Cardiac muscle cell (in vitro differentiated cells and primary cell): ENCODE measurements around the gene ATP11A. TPM values are rescaled to one million over a fixed set of nuclear protein-coding genes. Genes with fewer than 3 reads are reported as not detected.
A peak's percentile ranks its signal among the peaks of the same experiment; 100 is the strongest.

Experiments used
- DNase-seq, 2 donors: peaks; one replicate each; pipeline versions ENCODE4 v3.0.0 to v3.0.0-alpha.2; 2010 to 2017; ENCODE audit warnings: low read depth in 1 of 2, low spot score in 1 of 2
- H3K27ac ChIP-seq: fragments of 200-600 bp; sonication (generic); 2 replicates; pipeline ENCODE4 v1.5.1; 2016
- H3K27me3 ChIP-seq: fragments of 200-600 bp; sonication (generic); 2 replicates; pipeline ENCODE4 v1.6.0; 2016; ENCODE audit warnings: control low read depth
- H3K36me3 ChIP-seq: fragments of 200-600 bp; sonication (generic); 2 replicates; pipeline ENCODE4 v1.5.1; 2016; ENCODE audit warnings: control low read depth
- H3K4me1 ChIP-seq: fragments of 200-600 bp; sonication (generic); 2 replicates; pipeline ENCODE4 v1.8.1; 2017; ENCODE audit warnings: low read depth, mild to moderate bottlenecking, mixed run types
- H3K4me3 ChIP-seq: fragments of 200-600 bp; sonication (generic); 2 replicates; pipeline ENCODE4 v1.5.1; 2016; ENCODE audit warnings: mild to moderate bottlenecking
- H3K9me3 ChIP-seq: fragments of 200-600 bp; sonication (generic); 2 replicates; pipeline ENCODE4 v1.5.1; 2017; ENCODE audit warnings: low read depth, mild to moderate bottlenecking, control low read depth
- CTCF ChIP-seq: IDR thresholded peaks from 2 replicates; pipeline ENCODE4 v1.5.1; 2012; ENCODE audit warnings: low read depth, mild to moderate bottlenecking, low read length
- polyA plus RNA-seq: library from polyadenylated mRNA; unstranded; fragments of >200 nt; fragmentation: Nextera tagmentation; extraction: Ambion mirVana; gene quantifications from 2 replicates; pipeline ENCODE4 v1.2.1, GENCODE V29; 2016
- total RNA-seq: library from RNA; depleted of rRNA; stranded (reverse); fragments of >200 nt; gene quantifications from 2 replicates; pipeline ENCODE4 v1.2.3, GENCODE V29; 2016

Gene ATP11A
- total and polyA plus RNA-seq, 2 experiments from 2014 or later, result 38.0 to 42.9 TPM

- no peak overlapping the region for H3K4me3 ChIP-seq
- peak in 1 of 2 donors; percentile 30 for DNase-seq
- no peaks in the 10 kb centered on the region for H3K36me3 ChIP-seq
- H3K27ac ChIP-seq, result peak overlapping the region; percentile 75
- peaks cover 14% of the 10 kb centered on the region for H3K4me1 ChIP-seq
- H3K9me3 ChIP-seq, result no peaks in the 10 kb centered on the region
- H3K27me3 ChIP-seq, result no peaks in the 10 kb centered on the region
- TF ChIP-seq CTCF, result no peak
These were observed 101.2 kb downstream of the ATP11A start for GRCh38 chr13:112790735-112791641.

GRCh38 chr13:112791663-112792440 lies 102.0 kb downstream of the ATP11A start:
- H3K27me3 ChIP-seq, result no peaks in the 10 kb centered on the region
- no peak for DNase-seq
- H3K4me1 ChIP-seq, result peaks cover 14% of the 10 kb centered on the region
- peak overlapping the region; percentile 75 for H3K27ac ChIP-seq
- no peaks in the 10 kb centered on the region for H3K9me3 ChIP-seq
- TF ChIP-seq CTCF, result no peak
- no peak overlapping the region for H3K4me3 ChIP-seq
- no peaks in the 10 kb centered on the region for H3K36me3 ChIP-seq

DNA sequence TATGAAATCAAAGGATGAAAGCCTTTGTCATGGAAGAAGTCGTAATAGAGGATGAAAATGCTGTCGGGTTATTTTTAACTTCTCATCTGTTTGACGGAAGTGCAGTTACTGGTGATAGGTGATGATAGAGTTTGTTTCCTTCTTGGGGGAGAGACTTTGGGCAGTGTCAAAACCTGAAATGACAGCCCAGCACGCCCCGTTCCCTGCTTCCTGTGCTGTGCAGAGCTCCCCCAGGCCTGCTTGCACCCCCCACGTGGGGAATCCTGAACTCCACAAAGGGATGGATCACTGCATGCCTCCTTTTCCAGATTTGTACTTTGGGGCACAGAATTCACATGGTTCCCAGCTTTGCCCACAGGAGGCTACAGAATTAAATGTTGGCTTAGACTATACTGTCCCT lies 102.7 kb downstream of the ATP11A start:
- DNase-seq, result no peak
- H3K4me3 ChIP-seq, result no peak overlapping the region
- TF ChIP-seq CTCF, result no peak
- H3K27me3 ChIP-seq, result no peaks in the 10 kb centered on the region
- peaks cover 14% of the 10 kb centered on the region for H3K4me1 ChIP-seq
- H3K9me3 ChIP-seq, result no peaks in the 10 kb centered on the region
- H3K36me3 ChIP-seq, result no peaks in the 10 kb centered on the region
- H3K27ac ChIP-seq, result peak overlapping the region; percentile 75

DNA sequence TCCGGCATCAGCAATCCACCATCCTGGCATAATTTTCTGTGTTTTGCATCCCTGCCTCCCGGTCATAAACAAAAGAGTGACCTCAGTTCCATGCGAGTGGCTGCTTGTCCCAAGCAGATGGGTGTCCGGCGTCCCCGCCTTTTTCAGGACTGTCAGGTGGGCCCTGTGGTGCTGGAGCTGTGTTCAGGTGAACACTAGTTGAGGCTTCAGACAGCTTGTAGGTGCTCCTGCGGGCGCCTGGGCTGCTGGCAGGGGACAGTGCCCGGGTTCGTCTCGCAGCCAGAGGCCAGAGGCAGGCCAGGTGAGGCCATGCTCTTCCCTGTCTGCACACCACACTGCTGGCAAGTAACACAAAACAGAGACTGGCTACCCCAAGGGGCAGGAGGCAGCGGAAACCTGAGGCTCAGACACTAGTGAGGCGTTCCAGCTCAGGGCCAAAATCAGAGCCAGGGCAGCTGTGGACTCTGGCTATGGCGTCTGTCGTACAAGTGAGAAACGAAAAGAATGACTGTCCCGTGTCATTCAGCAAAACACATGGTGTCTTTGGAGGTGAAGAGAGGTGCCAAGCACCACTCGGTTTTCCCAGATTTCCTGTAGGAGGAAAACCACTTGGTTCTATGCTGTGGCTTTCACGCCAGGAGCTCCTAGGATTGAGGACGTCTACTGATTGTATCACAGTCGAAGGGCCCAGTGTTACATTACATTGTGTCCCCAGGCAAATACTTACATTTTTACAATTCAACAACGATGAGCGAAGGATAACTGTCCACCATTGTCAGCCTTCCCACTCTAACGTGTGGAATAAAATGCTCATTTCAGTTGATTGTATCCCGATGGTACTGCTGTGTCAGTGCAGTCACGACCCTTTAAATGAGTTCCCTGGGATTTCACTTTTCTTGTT lies 104.0 kb downstream of the ATP11A start:
- no peak overlapping the region for H3K4me3 ChIP-seq
- H3K4me1 ChIP-seq, result peaks cover 14% of the 10 kb centered on the region
- no peaks in the 10 kb centered on the region for H3K27me3 ChIP-seq
- H3K36me3 ChIP-seq, result no peaks in the 10 kb centered on the region
- no peak for DNase-seq
- H3K27ac ChIP-seq, result peak overlapping the region; percentile 7
- H3K9me3 ChIP-seq, result no peaks in the 10 kb centered on the region
- TF ChIP-seq CTCF, result no peak

DNA sequence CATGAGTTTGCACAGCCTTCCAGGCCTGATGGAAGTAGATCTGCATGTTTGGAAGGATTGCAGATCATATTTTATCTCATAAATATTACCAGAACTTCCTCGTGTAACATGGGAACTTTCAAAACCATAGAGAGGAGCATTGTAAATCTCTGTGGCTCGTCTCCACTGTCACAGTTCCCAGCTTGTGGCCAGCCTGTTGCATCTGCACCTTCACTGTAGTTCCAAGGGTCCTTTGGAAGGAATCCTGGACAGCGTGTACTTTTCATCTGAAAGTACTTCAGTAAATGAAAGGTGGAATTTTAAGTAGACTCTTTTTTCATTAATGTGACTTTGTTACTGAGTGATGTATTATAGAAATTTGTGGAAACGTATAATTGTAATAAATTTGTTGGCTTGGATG lies 105.4 kb downstream of the ATP11A start:
- no peaks in the 10 kb centered on the region for H3K27me3 ChIP-seq
- no peak overlapping the region for H3K4me3 ChIP-seq
- H3K27ac ChIP-seq, result no peak overlapping the region
- DNase-seq, result no peak
- no peaks in the 10 kb centered on the region for H3K36me3 ChIP-seq
- no peaks in the 10 kb centered on the region for H3K9me3 ChIP-seq
- no peak for TF ChIP-seq CTCF
- peaks cover 14% of the 10 kb centered on the region for H3K4me1 ChIP-seq
